OCI-LY3 (cell line): Measurements from ENCODE around the gene CACNA2D1.

Source experiments
- H2AFZ ChIP-seq: fragments of 200-600, 300-600 bp; shearing (Covaris generic); 2 replicates; pipeline ENCODE4 v1.6.0; 2014; ENCODE audit warnings: antibody characterized with exemption, low read depth, low read length
- H3K27ac ChIP-seq: fragments of 200-600, 300-600 bp; sonication (generic); 2 replicates; pipeline ENCODE4 v1.5.1; 2014; ENCODE audit warnings: mild to moderate bottlenecking, low read length, moderate library complexity, mixed read lengths
- H3K27me3 ChIP-seq: fragments of 200-600, 300-600 bp; sonication (generic); 2 replicates; pipeline ENCODE4 v1.6.1; 2014; ENCODE audit warnings: low read depth, low read length, mixed read lengths
- H3K36me3 ChIP-seq: fragments of 200-600, 300-600 bp; sonication (generic); replicated peaks from 2 replicates; pipeline ENCODE3; 2014; ENCODE audit warnings: low read depth, low read length, mixed read lengths
- H3K4me1 ChIP-seq: fragments of 300-600, 200-600 bp; sonication (generic); 2 replicates; pipeline ENCODE4 v1.6.1; 2014; ENCODE audit warnings: low read length, mixed read lengths
- H3K4me2 ChIP-seq: fragments of 200-600, 300-600 bp; sonication (generic); 2 replicates; pipeline ENCODE4 v1.6.1; 2014; ENCODE audit warnings: low read length, mixed read lengths
- H3K4me3 ChIP-seq: fragments of 300-600, 200-600 bp; sonication (generic); 2 replicates; pipeline ENCODE4 v1.5.1; 2014; ENCODE audit warnings: antibody characterized with exemption, mild to moderate bottlenecking, low read length, moderate library complexity
- H3K79me2 ChIP-seq: fragments of 300-600, 200-600 bp; shearing (Covaris generic); 2 replicates; pipeline ENCODE4 v1.6.1; 2014; ENCODE audit warnings: mild to moderate bottlenecking, low read length, mixed read lengths
- H3K9ac ChIP-seq: fragments of 300-600, 200-600 bp; shearing (Covaris generic); 2 replicates; pipeline ENCODE4 v1.6.0; 2014; ENCODE audit warnings: mild to moderate bottlenecking, low read length, moderate library complexity
- H3K9me3 ChIP-seq: fragments of 200-600, 300-600 bp; shearing (Covaris generic); 2 replicates; pipeline ENCODE4 v1.6.1; 2014; ENCODE audit warnings: low read length, mixed read lengths; ENCODE audit not compliant: insufficient read depth
- H4K20me1 ChIP-seq: fragments of 200-600, 300-600 bp; sonication (generic); 2 replicates; pipeline ENCODE4 v1.6.1; 2016; ENCODE audit warnings: low read length, mixed read lengths; ENCODE audit not compliant: insufficient read depth
- CTCF ChIP-seq: fragments of 200-600, 300-600 bp; sonication (generic); IDR thresholded peaks from 2 replicates; pipeline ENCODE4 v1.5.1; 2014; ENCODE audit warnings: antibody characterized with exemption, low read length, low read depth
- EZH2phosphoT487 ChIP-seq: fragments of 200-600 bp; shearing (Covaris generic); IDR thresholded peaks from 2 replicates; pipeline ENCODE4 v1.6.1; 2018; ENCODE audit warnings: antibody characterized with exemption, mixed run types, low read depth

Gene CACNA2D1

GRCh38 chr7:82284936-82285519, 158.5 kb downstream of the CACNA2D1 start:
- Histone ChIP-seq H3K27ac (no peak overlapping the region), H3K36me3 (no peaks in the 10 kb centered on the region), H3K4me3 (no peak overlapping the region), H3K4me1 (no peaks in the 10 kb centered on the region), H3K9ac (no peak overlapping the region), H2AFZ (no peak overlapping the region), H3K4me2 (no peak overlapping the region), H3K9me3 (no peaks in the 10 kb centered on the region), H3K79me2 (no peaks in the 10 kb centered on the region), H4K20me1 (no peaks in the 10 kb centered on the region), H3K27me3 (no peaks in the 10 kb centered on the region)
- no peak for TF ChIP-seq CTCF
- no peak for TF ChIP-seq EZH2phosphoT487

- TF ChIP-seq EZH2phosphoT487: no peak
- TF ChIP-seq CTCF: no peak
- H3K79me2 ChIP-seq: no peaks in the 10 kb centered on the region
- no peaks in the 10 kb centered on the region for H3K9me3 ChIP-seq
- H3K27me3 ChIP-seq: no peaks in the 10 kb centered on the region
- no peak overlapping the region for H3K4me2 ChIP-seq
- no peak overlapping the region for H3K9ac ChIP-seq
- no peaks in the 10 kb centered on the region for H3K36me3 ChIP-seq
- H4K20me1 ChIP-seq: no peaks in the 10 kb centered on the region
- H3K4me1 ChIP-seq: no peaks in the 10 kb centered on the region
- H3K27ac ChIP-seq: no peak overlapping the region
- H3K4me3 ChIP-seq: no peak overlapping the region
- no peak overlapping the region for H2AFZ ChIP-seq
Measured at GRCh38 chr7:82275342-82275741, 168.2 kb downstream of the CACNA2D1 start.

GRCh38 chr7:82274681-82275080, 168.9 kb downstream of the CACNA2D1 start:
- no peak overlapping the region for H3K9ac ChIP-seq
- no peaks in the 10 kb centered on the region for H4K20me1 ChIP-seq
- H3K27ac ChIP-seq: no peak overlapping the region
- H3K4me2 ChIP-seq: no peak overlapping the region
- H3K4me1 ChIP-seq: no peaks in the 10 kb centered on the region
- H3K9me3 ChIP-seq: no peaks in the 10 kb centered on the region
- H3K4me3 ChIP-seq: no peak overlapping the region
- H3K36me3 ChIP-seq: no peaks in the 10 kb centered on the region
- H3K79me2 ChIP-seq: no peaks in the 10 kb centered on the region
- TF ChIP-seq CTCF (no peak), EZH2phosphoT487 (no peak)
- no peak overlapping the region for H2AFZ ChIP-seq
- no peaks in the 10 kb centered on the region for H3K27me3 ChIP-seq

- no peak overlapping the region for H2AFZ ChIP-seq
- no peaks in the 10 kb centered on the region for H4K20me1 ChIP-seq
- H3K27ac ChIP-seq: no peak overlapping the region
- H3K9me3 ChIP-seq: no peaks in the 10 kb centered on the region
- no peaks in the 10 kb centered on the region for H3K79me2 ChIP-seq
- H3K4me1 ChIP-seq: no peaks in the 10 kb centered on the region
- H3K4me2 ChIP-seq: no peak overlapping the region
- H3K4me3 ChIP-seq: no peak overlapping the region
- no peak overlapping the region for H3K9ac ChIP-seq
- H3K36me3 ChIP-seq: no peaks in the 10 kb centered on the region
- no peaks in the 10 kb centered on the region for H3K27me3 ChIP-seq
- TF ChIP-seq CTCF (no peak), EZH2phosphoT487 (no peak)
Measured at GRCh38 chr7:82273886-82274285, 169.7 kb downstream of the CACNA2D1 start.
